IPS-20b (cell line): ENCODE results near the gene KLK2.

Source experiments
- H3K27ac ChIP-seq: one replicate; pipeline ENCODE4 v1.5.1; 2013; ENCODE audit warnings: low read length
- H3K27me3 ChIP-seq: 2 replicates; pipeline ENCODE4 v1.6.1; 2013; ENCODE audit warnings: mild to moderate bottlenecking, low read length, inconsistent platforms; ENCODE audit not compliant: insufficient read depth
- H3K36me3 ChIP-seq: 2 replicates; pipeline ENCODE4 v1.6.1; 2013; ENCODE audit warnings: low read depth, mild to moderate bottlenecking, inconsistent platforms, low read length, moderate library complexity; ENCODE audit not compliant: insufficient read depth
- H3K4me1 ChIP-seq: 2 replicates; pipeline ENCODE4 v1.6.1; 2013; ENCODE audit warnings: mild to moderate bottlenecking, control low read depth, inconsistent platforms, low read length, moderate library complexity; ENCODE audit not compliant: insufficient read depth
- H3K4me3 ChIP-seq: 2 replicates; pipeline ENCODE4 v1.5.1; 2013; ENCODE audit warnings: mild to moderate bottlenecking, low read length, inconsistent platforms
- H3K9ac ChIP-seq: 2 replicates; pipeline ENCODE4 v1.6.1; 2013; ENCODE audit warnings: low read depth, mild to moderate bottlenecking, inconsistent platforms, low read length, moderate library complexity
- H3K9me3 ChIP-seq: 2 replicates; pipeline ENCODE4 v1.6.1; 2013; ENCODE audit warnings: mild to moderate bottlenecking, low read depth, low read length, inconsistent platforms; ENCODE audit not compliant: insufficient read depth

Gene KLK2

GRCh38 chr19:50873056-50873455 is at the start of gene KLK2:
Gene KLK2 (plus strand): TSS chr19:50873439. CDS start chr19:50873474, 35 bp downstream.
- no peaks in the 10 kb centered on the region for H3K36me3 ChIP-seq
- no peak within 1 kb of the TSS for H3K9ac ChIP-seq
- peaks cover 36% of the 10 kb centered on the region for H3K9me3 ChIP-seq
- H3K4me1 ChIP-seq = no peaks in the 10 kb centered on the region
- no peak within 1 kb of the TSS for H3K27ac ChIP-seq
- no peaks in the 10 kb centered on the region for H3K27me3 ChIP-seq
- H3K4me3 ChIP-seq = no peak within 1 kb of the TSS

GRCh38 chr19:50826492-50827240 is 46.6 kb upstream of the KLK2 start:
- H3K36me3 ChIP-seq = no peaks in the 10 kb centered on the region
- H3K27me3 ChIP-seq = peaks cover 12% of the 10 kb centered on the region
- no peak overlapping the region for H3K9ac ChIP-seq

GRCh38 chr19:50827476-50827875 is 45.8 kb upstream of the KLK2 start:
- H3K4me1 ChIP-seq = no peaks in the 10 kb centered on the region
- no peak overlapping the region for H3K9ac ChIP-seq
- no peak overlapping the region for H3K4me3 ChIP-seq
- peaks cover 4% of the 10 kb centered on the region for H3K27me3 ChIP-seq
- peaks cover 4% of the 10 kb centered on the region for H3K9me3 ChIP-seq
- no peaks in the 10 kb centered on the region for H3K36me3 ChIP-seq
- no peak overlapping the region for H3K27ac ChIP-seq

More at GRCh38 chr19:50826492-50827240, 46.6 kb upstream of the KLK2 start:
- H3K4me3 ChIP-seq = no peak overlapping the region
- no peak overlapping the region for H3K27ac ChIP-seq
- no peaks in the 10 kb centered on the region for H3K4me1 ChIP-seq
- H3K9me3 ChIP-seq = peaks cover 4% of the 10 kb centered on the region

- Histone ChIP-seq H3K9ac (no peak overlapping the region), H3K36me3 (no peaks in the 10 kb centered on the region), H3K27me3 (peaks cover 12% of the 10 kb centered on the region), H3K27ac (no peak overlapping the region), H3K4me1 (no peaks in the 10 kb centered on the region), H3K4me3 (no peak overlapping the region), H3K9me3 (peaks cover 4% of the 10 kb centered on the region; the same call in 1 of the 2 replicates)
Measured at GRCh38 chr19:50829801-50830200, 43.4 kb upstream of the KLK2 start.

- Histone ChIP-seq H3K27ac (no peak overlapping the region), H3K9ac (no peak overlapping the region), H3K4me3 (no peak overlapping the region), H3K4me1 (no peaks in the 10 kb centered on the region), H3K36me3 (no peaks in the 10 kb centered on the region), H3K9me3 (peaks cover under 1% of the 10 kb centered on the region; the same call in 1 of the 2 replicates), H3K27me3 (peaks cover 19% of the 10 kb centered on the region)
Measured at GRCh38 chr19:50830266-50831025, 42.8 kb upstream of the KLK2 start.

- H3K4me3 ChIP-seq = no peak overlapping the region
- H3K27ac ChIP-seq = no peak overlapping the region
- peaks cover 23% of the 10 kb centered on the region for H3K27me3 ChIP-seq
- no peaks in the 10 kb centered on the region; the same call in 1 of the 2 replicates for H3K9me3 ChIP-seq
- H3K4me1 ChIP-seq = no peaks in the 10 kb centered on the region
- no peak overlapping the region for H3K9ac ChIP-seq
- no peaks in the 10 kb centered on the region for H3K36me3 ChIP-seq
Measured at GRCh38 chr19:50831026-50831396, 42.2 kb upstream of the KLK2 start.

GRCh38 chr19:50832666-50833065 is 40.6 kb upstream of the KLK2 start:
- no peak overlapping the region for H3K27ac ChIP-seq
- peaks cover 39% of the 10 kb centered on the region for H3K27me3 ChIP-seq
- H3K36me3 ChIP-seq = no peaks in the 10 kb centered on the region

GRCh38 chr19:50833117-50833801 is 40.0 kb upstream of the KLK2 start, which contains the start of gene KLK15:
Gene KLK15 (minus strand): TSS chr19:50833574. CDS start chr19:50831492, 2,082 bp downstream.
- Histone ChIP-seq H3K4me1 (no peaks in the 10 kb centered on the region; the same call in 1 of the 2 replicates), H3K9ac (no peak within 1 kb of the TSS), H3K9me3 (no peaks in the 10 kb centered on the region; the same call in 1 of the 2 replicates), H3K4me3 (no peak within 1 kb of the TSS), H3K27ac (no peak within 1 kb of the TSS), H3K27me3 (peaks cover 40% of the 10 kb centered on the region), H3K36me3 (no peaks in the 10 kb centered on the region)

More at GRCh38 chr19:50832666-50833065, 40.6 kb upstream of the KLK2 start:
- no peak overlapping the region for H3K9ac ChIP-seq
- H3K9me3 ChIP-seq = no peaks in the 10 kb centered on the region; the same call in 1 of the 2 replicates
- no peak overlapping the region for H3K4me3 ChIP-seq
- H3K4me1 ChIP-seq = no peaks in the 10 kb centered on the region; the same call in 1 of the 2 replicates

GRCh38 chr19:50833802-50834167 is 39.5 kb upstream of the KLK2 start:
- peaks cover 40% of the 10 kb centered on the region for H3K27me3 ChIP-seq
- no peak overlapping the region for H3K9ac ChIP-seq
- H3K36me3 ChIP-seq = no peaks in the 10 kb centered on the region
- no peaks in the 10 kb centered on the region; the same call in 1 of the 2 replicates for H3K9me3 ChIP-seq
- H3K27ac ChIP-seq = no peak overlapping the region
- H3K4me1 ChIP-seq = no peaks in the 10 kb centered on the region; the same call in 1 of the 2 replicates
- no peak overlapping the region for H3K4me3 ChIP-seq

- no peaks in the 10 kb centered on the region; the same call in 1 of the 2 replicates for H3K9me3 ChIP-seq
- H3K9ac ChIP-seq = peak overlapping the region; percentile 58; the same call in 1 of the 2 replicates
- H3K36me3 ChIP-seq = no peaks in the 10 kb centered on the region
- no peaks in the 10 kb centered on the region; the same call in 1 of the 2 replicates for H3K4me1 ChIP-seq
- peaks cover 40% of the 10 kb centered on the region for H3K27me3 ChIP-seq
- no peak overlapping the region for H3K27ac ChIP-seq
- H3K4me3 ChIP-seq = peak overlapping the region; percentile 75; the same call in 1 of the 2 replicates
Measured at GRCh38 chr19:50835103-50835784, 38.0 kb upstream of the KLK2 start.
